DND-41 (cell line): ENCODE data around the gene ZC3H13.

Source experiments
- CTCF ChIP-seq: IDR thresholded peaks from 2 replicates; pipeline ENCODE4 v1.5.1; 2012; ENCODE audit warnings: borderline replicate concordance, low read length, moderate library complexity, mild to moderate bottlenecking; ENCODE audit not compliant: poor library complexity, severe bottlenecking; ENCODE audit errors: extremely low read depth
- EZH2 ChIP-seq: IDR thresholded peaks from 3 replicates; pipeline ENCODE4 v1.6.1; 2012; ENCODE audit warnings: borderline replicate concordance, low read depth, mild to moderate bottlenecking, moderate library complexity, low read length, inconsistent platforms; ENCODE audit not compliant: severe bottlenecking

GRCh38 chr13:45932676-45933075, 119.9 kb downstream of the ZC3H13 start:
- no peak for TF ChIP-seq CTCF
- TF ChIP-seq EZH2: no peak
